ENCODE data around the gene GPATCH2L. TPM values are rescaled to one million over a fixed set of nuclear protein-coding genes. Genes with fewer than 3 reads are reported as not detected.

Gene GPATCH2L
- total RNA-seq = 50.8 and 58.9 TPM in 2 replicates

DNA sequence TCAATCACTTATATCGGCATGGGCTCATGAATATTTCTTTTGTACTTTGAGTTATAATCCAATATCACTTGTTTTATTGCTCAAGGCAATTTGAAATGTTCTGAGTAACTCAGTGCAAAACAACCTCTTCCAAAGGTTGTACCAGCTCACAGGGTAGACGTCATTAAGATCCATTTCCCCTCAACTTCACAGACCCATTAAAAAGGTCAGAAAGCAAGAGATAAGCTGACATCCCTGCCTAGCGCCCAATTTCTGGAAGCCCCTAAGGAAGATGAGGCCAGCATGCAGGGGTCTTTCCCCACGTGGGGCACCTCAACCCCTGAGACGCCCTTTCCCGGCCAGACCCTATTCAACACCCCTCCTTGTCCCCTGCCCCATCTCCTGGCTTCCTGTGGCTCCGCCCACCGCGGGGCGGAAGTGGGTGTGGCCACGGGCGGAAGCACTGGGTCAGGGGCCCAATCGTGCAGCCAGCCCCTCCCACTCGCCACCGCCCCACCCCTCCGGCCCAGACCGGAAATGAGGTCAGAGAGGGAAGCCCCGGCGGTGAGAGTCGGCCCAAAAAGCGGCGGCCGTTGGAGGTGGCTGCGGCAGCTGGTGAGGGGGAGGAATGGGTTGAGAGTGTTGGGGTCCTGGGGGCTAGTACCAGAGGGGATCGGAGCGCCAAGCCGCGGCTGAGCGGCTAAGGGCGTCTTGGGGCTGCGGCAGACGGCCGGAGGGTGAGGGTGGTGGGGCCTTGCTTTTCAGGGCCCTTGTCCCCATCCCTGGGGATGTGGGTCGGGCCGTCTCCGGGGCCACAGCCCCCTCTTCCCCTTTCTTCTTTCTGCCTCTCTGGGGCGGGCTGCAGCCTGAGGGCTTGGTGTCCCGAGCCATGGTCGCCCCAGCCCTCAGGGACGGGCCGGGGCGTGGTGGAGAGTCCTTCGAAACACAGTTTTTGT lies at the start of gene GPATCH2L:
GPATCH2L (plus strand) TSS at position 525 of the 935 bp plus-strand sequence. CDS start 2,442 bp downstream, outside the sequence.

Other genes with a start within 250 kb of the GPATCH2L start
- gene TGFB3, start 169.9 kb upstream of the GPATCH2L start, total RNA-seq = 39.5 and 41.4 TPM in 2 replicates
- gene IFT43, start 166.2 kb upstream of the GPATCH2L start, total RNA-seq = 25.9 and 28.5 TPM in 2 replicates
- gene ESRRB, start 224.2 kb downstream of the GPATCH2L start, total RNA-seq = 0.11 and 0.13 TPM in 2 replicates